Neural cell (in vitro differentiated cells): ENCODE data around the gene CANT1.
"Not testable (repeated sequence)": the region's sequence is repeated elsewhere in the genome, so short reads cannot be mapped to it uniquely, and the experiment has no call there.

Experiments
- EP300 ChIP-seq: fragments of 450-650 bp; conservative IDR thresholded peaks from 2 replicates; pipeline ENCODE4 v1.6.1; 2014; ENCODE audit warnings: antibody characterized with exemption, mild to moderate bottlenecking, moderate library complexity; ENCODE audit not compliant: poor library complexity, severe bottlenecking
- MXI1 ChIP-seq: fragments of 450-650 bp; conservative IDR thresholded peaks from 2 replicates; pipeline ENCODE4 v1.6.1; 2014; ENCODE audit warnings: antibody characterized with exemption, mild to moderate bottlenecking; ENCODE audit not compliant: poor library complexity, severe bottlenecking
- POLR2AphosphoS5 ChIP-seq: IDR thresholded peaks from 2 replicates; pipeline ENCODE4 v1.6.1; 2012
- RAD21 ChIP-seq: fragments of 450-650 bp; conservative IDR thresholded peaks from 2 replicates; pipeline ENCODE4 v1.6.1; 2014; ENCODE audit warnings: antibody characterized with exemption, mild to moderate bottlenecking, moderate library complexity
- TF ChIP-seq, protein P1 (sequence below): fragments of 450-650 bp; IDR thresholded peaks from 2 replicates; pipeline ENCODE4 v1.5.1; 2014; ENCODE audit warnings: antibody characterized with exemption, mild to moderate bottlenecking, moderate library complexity; ENCODE audit not compliant: poor library complexity, severe bottlenecking
- TF ChIP-seq, protein P2 (sequence below): IDR thresholded peaks from 2 replicates; pipeline ENCODE4 v1.6.1; 2012; ENCODE audit warnings: borderline replicate concordance

DNA sequence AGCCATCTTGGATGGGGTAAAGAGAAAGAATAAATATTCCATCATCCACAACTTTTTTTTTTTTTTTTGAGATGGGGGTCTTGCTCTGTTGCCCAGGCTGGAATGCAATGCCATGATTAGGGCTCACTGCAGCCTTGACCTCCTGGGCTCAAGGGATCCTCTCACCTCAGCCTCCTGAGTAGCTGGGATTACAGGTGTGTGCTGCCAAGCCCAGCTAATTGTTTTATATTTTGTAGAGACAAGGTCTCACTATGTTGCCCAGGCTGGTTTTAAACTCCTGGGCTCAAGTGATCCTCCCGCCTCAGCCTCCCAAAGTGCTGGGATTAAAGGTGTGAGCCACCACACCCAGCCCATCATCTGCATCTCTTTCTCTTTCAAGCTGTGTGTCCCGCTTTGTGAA is 12.4 kb upstream of the CANT1 start:
- TF ChIP-seq, protein P1, sequence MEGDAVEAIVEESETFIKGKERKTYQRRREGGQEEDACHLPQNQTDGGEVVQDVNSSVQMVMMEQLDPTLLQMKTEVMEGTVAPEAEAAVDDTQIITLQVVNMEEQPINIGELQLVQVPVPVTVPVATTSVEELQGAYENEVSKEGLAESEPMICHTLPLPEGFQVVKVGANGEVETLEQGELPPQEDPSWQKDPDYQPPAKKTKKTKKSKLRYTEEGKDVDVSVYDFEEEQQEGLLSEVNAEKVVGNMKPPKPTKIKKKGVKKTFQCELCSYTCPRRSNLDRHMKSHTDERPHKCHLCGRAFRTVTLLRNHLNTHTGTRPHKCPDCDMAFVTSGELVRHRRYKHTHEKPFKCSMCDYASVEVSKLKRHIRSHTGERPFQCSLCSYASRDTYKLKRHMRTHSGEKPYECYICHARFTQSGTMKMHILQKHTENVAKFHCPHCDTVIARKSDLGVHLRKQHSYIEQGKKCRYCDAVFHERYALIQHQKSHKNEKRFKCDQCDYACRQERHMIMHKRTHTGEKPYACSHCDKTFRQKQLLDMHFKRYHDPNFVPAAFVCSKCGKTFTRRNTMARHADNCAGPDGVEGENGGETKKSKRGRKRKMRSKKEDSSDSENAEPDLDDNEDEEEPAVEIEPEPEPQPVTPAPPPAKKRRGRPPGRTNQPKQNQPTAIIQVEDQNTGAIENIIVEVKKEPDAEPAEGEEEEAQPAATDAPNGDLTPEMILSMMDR = not testable (repeated sequence)
- TF ChIP-seq RAD21, POLR2AphosphoS5, EP300, MXI1: not testable (repeated sequence)
- TF ChIP-seq, protein P2, sequence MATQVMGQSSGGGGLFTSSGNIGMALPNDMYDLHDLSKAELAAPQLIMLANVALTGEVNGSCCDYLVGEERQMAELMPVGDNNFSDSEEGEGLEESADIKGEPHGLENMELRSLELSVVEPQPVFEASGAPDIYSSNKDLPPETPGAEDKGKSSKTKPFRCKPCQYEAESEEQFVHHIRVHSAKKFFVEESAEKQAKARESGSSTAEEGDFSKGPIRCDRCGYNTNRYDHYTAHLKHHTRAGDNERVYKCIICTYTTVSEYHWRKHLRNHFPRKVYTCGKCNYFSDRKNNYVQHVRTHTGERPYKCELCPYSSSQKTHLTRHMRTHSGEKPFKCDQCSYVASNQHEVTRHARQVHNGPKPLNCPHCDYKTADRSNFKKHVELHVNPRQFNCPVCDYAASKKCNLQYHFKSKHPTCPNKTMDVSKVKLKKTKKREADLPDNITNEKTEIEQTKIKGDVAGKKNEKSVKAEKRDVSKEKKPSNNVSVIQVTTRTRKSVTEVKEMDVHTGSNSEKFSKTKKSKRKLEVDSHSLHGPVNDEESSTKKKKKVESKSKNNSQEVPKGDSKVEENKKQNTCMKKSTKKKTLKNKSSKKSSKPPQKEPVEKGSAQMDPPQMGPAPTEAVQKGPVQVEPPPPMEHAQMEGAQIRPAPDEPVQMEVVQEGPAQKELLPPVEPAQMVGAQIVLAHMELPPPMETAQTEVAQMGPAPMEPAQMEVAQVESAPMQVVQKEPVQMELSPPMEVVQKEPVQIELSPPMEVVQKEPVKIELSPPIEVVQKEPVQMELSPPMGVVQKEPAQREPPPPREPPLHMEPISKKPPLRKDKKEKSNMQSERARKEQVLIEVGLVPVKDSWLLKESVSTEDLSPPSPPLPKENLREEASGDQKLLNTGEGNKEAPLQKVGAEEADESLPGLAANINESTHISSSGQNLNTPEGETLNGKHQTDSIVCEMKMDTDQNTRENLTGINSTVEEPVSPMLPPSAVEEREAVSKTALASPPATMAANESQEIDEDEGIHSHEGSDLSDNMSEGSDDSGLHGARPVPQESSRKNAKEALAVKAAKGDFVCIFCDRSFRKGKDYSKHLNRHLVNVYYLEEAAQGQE = not testable (repeated sequence)
